Measurements from ENCODE around the gene NMBR.

- TF ChIP-seq CTCF (IDR thresholded peaks at IDR 0.05) (no peak), POLR2A (IDR thresholded peaks at IDR 0.05; ENCODE audit: low read depth) (no peak)
Observed at GRCh38 chr6:142185641-142186040, 38.7 kb upstream of the NMBR start.

Measured in esophagus muscularis mucosa (tissue), 3 donors.